Measurements from ENCODE around the gene DNAJC5G. TPM values are rescaled to one million over a fixed set of nuclear protein-coding genes. Genes with fewer than 3 reads are reported as not detected.
A peak's percentile ranks its signal among the peaks of the same experiment; 100 is the strongest.

DNAJC5G gene
- total and polyA plus RNA-seq, 2 of the 13 experiments (the other 11 are each of a cell fraction or from before 2014, with no cell fraction given) = 0.05 TPM; not detected in 1

GRCh38 chr2:27264753-27265535 is 10.3 kb upstream of the DNAJC5G start (continued):
- TF ChIP-seq BHLHE40 (IDR thresholded peaks at IDR 0.05; ENCODE audit: low read length) (peak; percentile 99), ZNF260 (CRISPR knock-in tag; IDR thresholded peaks at IDR 0.05; ENCODE audit: borderline replicate concordance, low read depth) (no peak), MED1 (CRISPR knock-in tag; IDR thresholded peaks at IDR 0.05) (peak; percentile 21; the same call in 1 of the 2 replicates), ZNF768 (CRISPR knock-in tag; IDR thresholded peaks at IDR 0.05) (peak; percentile 64; the same call in 1 of the 2 replicates), HOXA3 (CRISPR knock-in tag; IDR thresholded peaks at IDR 0.05) (peak; percentile 85), AKAP8 (CRISPR knock-in tag; IDR thresholded peaks at IDR 0.05) (no peak), NR1H2 (CRISPR knock-in tag; IDR thresholded peaks at IDR 0.05; ENCODE audit: borderline replicate concordance, low read depth) (peak; percentile 93), STAT5B (CRISPR knock-in tag; IDR thresholded peaks at IDR 0.05) (peak; percentile 44; the same call in 1 of the 2 replicates), TBX3 (IDR thresholded peaks at IDR 0.05; ENCODE audit: borderline replicate concordance) (0 out of 2 replicates have a peak, but pooled peaks have one; percentile 34), ZNF275 (CRISPR knock-in tag; IDR thresholded peaks at IDR 0.05; ENCODE audit: borderline replicate concordance) (no peak), TCF7 (IDR thresholded peaks at IDR 0.05; ENCODE audit: low read depth) (no peak), KLF12 (CRISPR knock-in tag; IDR thresholded peaks at IDR 0.05; ENCODE audit: borderline replicate concordance) (no peak), ARID2 (CRISPR knock-in tag; IDR thresholded peaks at IDR 0.05; ENCODE audit: borderline replicate concordance) (no peak), REST (IDR thresholded peaks at IDR 0.05; ENCODE audit: borderline replicate concordance in 1 of 2, low read depth in 1 of 2, low read length in 2 of 2) (no peak), TGIF2 (CRISPR knock-in tag; IDR thresholded peaks at IDR 0.05) (peak; percentile 85; the same call in 1 of the 2 replicates), CC2D1A (CRISPR knock-in tag; IDR thresholded peaks at IDR 0.05) (no peak), SRSF4 (IDR thresholded peaks at IDR 0.05; ENCODE audit: low read depth, low read length, poor library complexity, severe bottlenecking) (no peak), RXRB (CRISPR knock-in tag; IDR thresholded peaks at IDR 0.05; ENCODE audit: borderline replicate concordance) (no peak), HOXA9 (CRISPR knock-in tag; IDR thresholded peaks at IDR 0.05; ENCODE audit: borderline replicate concordance) (0 out of 2 replicates have a peak, but pooled peaks have one; percentile 5), AKNA (CRISPR knock-in tag; IDR thresholded peaks at IDR 0.05; ENCODE audit: borderline replicate concordance) (no peak)
